MG63 (cell line): Measurements from ENCODE around the gene GTF2IRD1. TPM values are rescaled to one million over a fixed set of nuclear protein-coding genes. Genes with fewer than 3 reads are reported as not detected.

Experiments
- DNase-seq: peaks from one replicate; pipeline ENCODE4 v3.0.0-alpha.2; 2020
- H3K27me3 ChIP-seq: fragments of 250-450 bp; sonication (Bioruptor Pico); 2 replicates; pipeline ENCODE4 v1.5.1; 2020; ENCODE audit warnings: mild to moderate bottlenecking, moderate library complexity
- H3K36me3 ChIP-seq: fragments of 250-450 bp; sonication (Bioruptor Pico); 2 replicates; pipeline ENCODE4 v1.5.1; 2020; ENCODE audit warnings: mild to moderate bottlenecking, moderate library complexity
- H3K4me3 ChIP-seq: fragments of 250-450 bp; sonication (Bioruptor Pico); 2 replicates; pipeline ENCODE4 v1.5.1; 2020; ENCODE audit warnings: mild to moderate bottlenecking, moderate library complexity
- H3K9me3 ChIP-seq: fragments of 250-450 bp; sonication (Bioruptor Pico); 2 replicates; pipeline ENCODE4 v1.5.1; 2020; ENCODE audit warnings: mild to moderate bottlenecking, moderate library complexity
- total RNA-seq: library from RNA; depleted of rRNA; stranded (reverse); fragments of >200 nt; shearing (Covaris generic); gene quantifications from 2 replicates; pipeline ENCODE4 v1.2.3, GENCODE V29; 2014; ENCODE audit warnings: low replicate concordance

The GTF2IRD1 gene
- total RNA-seq, 1 experiment from 2014 or later = 9.9 TPM

GRCh38 chr7:74579800-74580685 lies 126.3 kb downstream of the GTF2IRD1 start:
- peak; percentile 40 for DNase-seq
- no peaks in the 10 kb centered on the region for H3K9me3 ChIP-seq
- no peak overlapping the region for H3K4me3 ChIP-seq

GRCh38 chr7:74581916-74582440 lies 128.3 kb downstream of the GTF2IRD1 start:
- Histone ChIP-seq H3K36me3 (no peaks in the 10 kb centered on the region), H3K4me3 (no peak overlapping the region), H3K9me3 (no peaks in the 10 kb centered on the region), H3K27me3 (no peaks in the 10 kb centered on the region)
- no peak for DNase-seq

More at GRCh38 chr7:74579800-74580685, 126.3 kb downstream of the GTF2IRD1 start:
- Histone ChIP-seq H3K27me3 (no peaks in the 10 kb centered on the region), H3K36me3 (no peaks in the 10 kb centered on the region)

- no peaks in the 10 kb centered on the region for H3K9me3 ChIP-seq
- no peaks in the 10 kb centered on the region for H3K27me3 ChIP-seq
- no peaks in the 10 kb centered on the region for H3K36me3 ChIP-seq
- no peak overlapping the region for H3K4me3 ChIP-seq
- no peak for DNase-seq
Observed at GRCh38 chr7:74582447-74583039, 128.8 kb downstream of the GTF2IRD1 start.

GRCh38 chr7:74583630-74584029 lies 129.9 kb downstream of the GTF2IRD1 start:
- DNase-seq = no peak
- Histone ChIP-seq H3K4me3 (no peak overlapping the region), H3K36me3 (no peaks in the 10 kb centered on the region), H3K27me3 (no peaks in the 10 kb centered on the region), H3K9me3 (no peaks in the 10 kb centered on the region)

- DNase-seq = no peak
- no peaks in the 10 kb centered on the region; the same call in 1 of the 2 replicates for H3K36me3 ChIP-seq
- H3K27me3 ChIP-seq = no peaks in the 10 kb centered on the region
- H3K4me3 ChIP-seq = no peak overlapping the region
- H3K9me3 ChIP-seq = no peaks in the 10 kb centered on the region
Observed at GRCh38 chr7:74584160-74584954, 130.7 kb downstream of the GTF2IRD1 start.

- DNase-seq = no peak
- no peak overlapping the region for H3K4me3 ChIP-seq
Observed at GRCh38 chr7:74585844-74586243, 132.1 kb downstream of the GTF2IRD1 start.

GRCh38 chr7:74586258-74587175 lies 132.8 kb downstream of the GTF2IRD1 start:
- Histone ChIP-seq H3K36me3 (no peaks in the 10 kb centered on the region; the same call in 1 of the 2 replicates), H3K27me3 (no peaks in the 10 kb centered on the region), H3K9me3 (no peaks in the 10 kb centered on the region), H3K4me3 (no peak overlapping the region)
- DNase-seq = no peak

More at GRCh38 chr7:74585844-74586243, 132.1 kb downstream of the GTF2IRD1 start:
- Histone ChIP-seq H3K36me3 (no peaks in the 10 kb centered on the region; the same call in 1 of the 2 replicates), H3K27me3 (no peaks in the 10 kb centered on the region), H3K9me3 (no peaks in the 10 kb centered on the region)

GRCh38 chr7:74587435-74588126 lies 133.9 kb downstream of the GTF2IRD1 start:
- Histone ChIP-seq H3K36me3 (peaks cover under 1% of the 10 kb centered on the region; the same call in 1 of the 2 replicates), H3K4me3 (no peak overlapping the region), H3K27me3 (no peaks in the 10 kb centered on the region), H3K9me3 (no peaks in the 10 kb centered on the region)
- DNase-seq = peak; percentile 92

GRCh38 chr7:74590813-74591212 lies 137.1 kb downstream of the GTF2IRD1 start:
- H3K4me3 ChIP-seq = no peak overlapping the region
- no peak for DNase-seq
- no peaks in the 10 kb centered on the region for H3K9me3 ChIP-seq
- peaks cover 6% of the 10 kb centered on the region for H3K36me3 ChIP-seq
- no peaks in the 10 kb centered on the region for H3K27me3 ChIP-seq

- Histone ChIP-seq H3K4me3 (no peak overlapping the region), H3K36me3 (peaks cover 8% of the 10 kb centered on the region), H3K27me3 (no peaks in the 10 kb centered on the region), H3K9me3 (no peaks in the 10 kb centered on the region)
- peak; percentile 36 for DNase-seq
Observed at GRCh38 chr7:74598558-74598957, 144.9 kb downstream of the GTF2IRD1 start.

- H3K27me3 ChIP-seq = no peaks in the 10 kb centered on the region
- H3K4me3 ChIP-seq = no peak overlapping the region
- peaks cover 8% of the 10 kb centered on the region for H3K36me3 ChIP-seq
- no peak for DNase-seq
- H3K9me3 ChIP-seq = no peaks in the 10 kb centered on the region
Observed at GRCh38 chr7:74599244-74599643, 145.5 kb downstream of the GTF2IRD1 start.

- Histone ChIP-seq H3K4me3 (no peak overlapping the region), H3K36me3 (0 out of 2 replicates have a peak, but pooled peaks cover under 1% of the 10 kb centered on the region), H3K9me3 (no peaks in the 10 kb centered on the region), H3K27me3 (no peaks in the 10 kb centered on the region)
- peak; percentile 66 for DNase-seq
Observed at GRCh38 chr7:74604326-74605020, 150.8 kb downstream of the GTF2IRD1 start.

GRCh38 chr7:74606101-74606908 lies 152.6 kb downstream of the GTF2IRD1 start:
- no peaks in the 10 kb centered on the region for H3K9me3 ChIP-seq
- no peak overlapping the region for H3K4me3 ChIP-seq
- DNase-seq = no peak
- no peaks in the 10 kb centered on the region for H3K36me3 ChIP-seq
- H3K27me3 ChIP-seq = no peaks in the 10 kb centered on the region

GRCh38 chr7:74606909-74607510 lies 153.3 kb downstream of the GTF2IRD1 start:
- DNase-seq = no peak
- no peaks in the 10 kb centered on the region for H3K36me3 ChIP-seq
- no peaks in the 10 kb centered on the region for H3K27me3 ChIP-seq
- H3K4me3 ChIP-seq = no peak overlapping the region
- H3K9me3 ChIP-seq = no peaks in the 10 kb centered on the region
